ENCODE measurements around the gene RBM20. TPM values are rescaled to one million over a fixed set of nuclear protein-coding genes. Genes with fewer than 3 reads are reported as not detected.

The RBM20 gene
- total and polyA plus RNA-seq, 2 experiments from 2014 or later, result 0.05 to 0.17 TPM

- TF ChIP-seq ZNF462 (CRISPR knock-in tag; IDR thresholded peaks at IDR 0.05) (no peak), CTCF (conservative IDR thresholded peaks at IDR 0.05; ENCODE audit: low read depth in 2 of 2) (no peak), REST (IDR thresholded peaks at IDR 0.05; ENCODE audit: unreplicated experiment) (no peak), NANOG (IDR thresholded peaks at IDR 0.05; ENCODE audit: borderline replicate concordance) (no peak), EZH2 (IDR thresholded peaks at IDR 0.05; ENCODE audit: low read depth, unreplicated experiment) (no peak)
Measured at GRCh38 chr10:110793128-110793812, 149.1 kb downstream of the RBM20 start (continued).

All from GM23338 (cell line).